GM18868 (cell line): ENCODE data around the gene RALY.
A peak's percentile ranks its signal among the peaks of the same experiment; 100 is the strongest.

Experiments
- ATAC-seq: cut with Tn5 transposase; IDR thresholded peaks from one replicate; pipeline ENCODE4 v1.9.1; 2021; ENCODE audit warnings: mild to moderate bottlenecking, moderate library complexity; ENCODE audit not compliant: unreplicated experiment

Gene RALY

GRCh38 chr20:33993576-33994221 lies at the start of gene RALY:
TSS of gene RALY (plus strand) at chr20:33993911. CDS start at chr20:34072075, 78,164 bp downstream.
- ATAC-seq: peak; percentile 65

- no peak for ATAC-seq
These were observed 48.8 kb upstream of the RALY start for GRCh38 chr20:33944914-33945313.

GRCh38 chr20:33945391-33946081 lies 48.2 kb upstream of the RALY start:
- no peak for ATAC-seq

GRCh38 chr20:33947709-33948295 lies 45.9 kb upstream of the RALY start:
- no peak for ATAC-seq

- no peak for ATAC-seq
These were observed 45.2 kb upstream of the RALY start for GRCh38 chr20:33948480-33948879.

GRCh38 chr20:33951171-33951570 lies 42.5 kb upstream of the RALY start:
- no peak for ATAC-seq

- no peak for ATAC-seq
These were observed 39.2 kb upstream of the RALY start for GRCh38 chr20:33954504-33954903.

- no peak for ATAC-seq
These were observed 30.0 kb upstream of the RALY start for GRCh38 chr20:33963751-33964150.

- ATAC-seq: no peak
These were observed 29.3 kb upstream of the RALY start for GRCh38 chr20:33964441-33964840.

GRCh38 chr20:33967126-33967525 lies 26.6 kb upstream of the RALY start:
- no peak for ATAC-seq

GRCh38 chr20:33969563-33969962 lies 24.1 kb upstream of the RALY start:
- ATAC-seq: no peak

GRCh38 chr20:33970229-33970628 lies 23.5 kb upstream of the RALY start:
- ATAC-seq: no peak

GRCh38 chr20:33971147-33971975 lies 22.4 kb upstream of the RALY start:
- no peak for ATAC-seq

GRCh38 chr20:33976959-33977358 lies 16.8 kb upstream of the RALY start:
- ATAC-seq: no peak

GRCh38 chr20:33977535-33977934 lies 16.2 kb upstream of the RALY start:
- ATAC-seq: no peak

- no peak for ATAC-seq
These were observed 14.6 kb upstream of the RALY start for GRCh38 chr20:33979094-33979493.

GRCh38 chr20:33981347-33981746 lies 12.4 kb upstream of the RALY start:
- ATAC-seq: no peak

GRCh38 chr20:33981964-33982363 lies 11.7 kb upstream of the RALY start:
- no peak for ATAC-seq

- ATAC-seq: no peak
These were observed 10.3 kb upstream of the RALY start for GRCh38 chr20:33983371-33983770.

- no peak for ATAC-seq
These were observed 9.5 kb upstream of the RALY start for GRCh38 chr20:33984182-33984719.

- ATAC-seq: no peak
These were observed 8.4 kb upstream of the RALY start for GRCh38 chr20:33985280-33985679.
